Type B pancreatic cell (in vitro differentiated cells): ENCODE measurements around the gene APOBEC3A. TPM values are rescaled to one million over a fixed set of nuclear protein-coding genes. Genes with fewer than 3 reads are reported as not detected.

ENCODE experiments used
- DNase-seq: peaks from one replicate; pipeline ENCODE4 v3.0.0; 2021; ENCODE audit warnings: mixed read lengths; ENCODE audit not compliant: unreplicated experiment; ENCODE audit errors: extremely low spot score
- H3K27ac Mint-ChIP-seq: 2 replicates; pipeline ENCODE4 v1.8.0; 2021; ENCODE audit warnings: mild to moderate bottlenecking, mixed read lengths
- H3K27me3 Mint-ChIP-seq: 2 replicates; pipeline ENCODE4 v1.8.0; 2021; ENCODE audit warnings: mixed read lengths
- H3K36me3 Mint-ChIP-seq: 2 replicates; pipeline ENCODE4 v1.8.0; 2021; ENCODE audit warnings: mixed read lengths
- H3K4me1 Mint-ChIP-seq: one replicate; pipeline ENCODE4 v1.8.0; 2021; ENCODE audit warnings: mixed read lengths; ENCODE audit not compliant: unreplicated experiment
- H3K4me3 Mint-ChIP-seq: 2 replicates; pipeline ENCODE4 v1.8.0; 2021; ENCODE audit warnings: mild to moderate bottlenecking, mixed read lengths
- H3K9me3 Mint-ChIP-seq: 2 replicates; pipeline ENCODE4 v1.8.0; 2021; ENCODE audit warnings: mixed read lengths
- total RNA-seq: library from RNA; stranded (reverse); gene quantifications from 2 replicates; pipeline ENCODE4 v1.2.1, GENCODE V29; 2021; ENCODE audit warnings: low replicate concordance
- TF ChIP-seq, protein P1 (sequence below): fragments of 200-600 bp; sonication (generic); conservative IDR thresholded peaks from 2 replicates; pipeline ENCODE4 v1.5.0; 2021; ENCODE audit warnings: antibody characterized with exemption, mild to moderate bottlenecking

Gene APOBEC3A
- total RNA-seq, 1 donor from 2014 or later = 1.6 TPM

DNA sequence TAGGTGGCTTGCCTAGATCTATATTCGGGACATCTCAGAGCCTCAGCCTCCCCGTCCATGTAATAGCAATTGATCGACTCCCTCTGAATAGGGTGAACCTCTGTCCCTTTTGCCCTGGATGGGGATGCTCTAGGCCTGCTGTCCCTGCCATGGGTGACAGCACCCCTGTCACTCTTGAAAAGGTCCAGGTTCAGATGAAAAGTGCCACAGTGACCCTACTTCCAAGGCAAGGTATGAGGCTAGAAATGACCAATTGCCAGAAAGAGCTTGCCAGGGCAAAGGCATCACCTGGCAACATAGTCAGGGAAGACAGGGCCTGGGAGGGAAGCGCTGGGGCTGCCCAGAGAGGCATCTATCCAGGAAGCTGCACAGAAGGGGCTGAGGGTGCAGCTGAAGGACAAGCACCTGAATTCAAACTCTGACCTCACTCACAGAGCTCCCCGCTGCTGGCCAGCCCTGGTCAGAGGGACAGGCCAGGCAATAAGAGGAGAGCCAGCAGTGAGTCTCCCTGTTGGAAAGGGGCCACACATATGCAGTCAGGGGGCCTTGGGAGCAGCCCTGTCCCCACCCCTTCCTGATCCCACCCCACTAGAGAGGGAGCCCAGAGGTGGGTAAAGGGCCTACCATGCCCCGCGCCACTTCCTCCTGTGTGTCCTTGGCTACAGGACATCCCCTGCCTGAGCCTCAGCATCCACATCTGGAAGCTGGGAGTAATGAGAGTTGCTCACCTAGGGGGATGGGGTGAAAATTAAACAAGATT is 9.0 kb upstream of the APOBEC3A start:
- Mint-ChIP-seq H3K4me1 (peaks cover 23% of the 10 kb centered on the region), H3K27me3 (peaks cover 12% of the 10 kb centered on the region), H3K4me3 (no peak overlapping the region), H3K9me3 (no peaks in the 10 kb centered on the region), H3K36me3 (no peaks in the 10 kb centered on the region), H3K27ac (peak overlapping the region; percentile 68)
- TF ChIP-seq, protein P1, sequence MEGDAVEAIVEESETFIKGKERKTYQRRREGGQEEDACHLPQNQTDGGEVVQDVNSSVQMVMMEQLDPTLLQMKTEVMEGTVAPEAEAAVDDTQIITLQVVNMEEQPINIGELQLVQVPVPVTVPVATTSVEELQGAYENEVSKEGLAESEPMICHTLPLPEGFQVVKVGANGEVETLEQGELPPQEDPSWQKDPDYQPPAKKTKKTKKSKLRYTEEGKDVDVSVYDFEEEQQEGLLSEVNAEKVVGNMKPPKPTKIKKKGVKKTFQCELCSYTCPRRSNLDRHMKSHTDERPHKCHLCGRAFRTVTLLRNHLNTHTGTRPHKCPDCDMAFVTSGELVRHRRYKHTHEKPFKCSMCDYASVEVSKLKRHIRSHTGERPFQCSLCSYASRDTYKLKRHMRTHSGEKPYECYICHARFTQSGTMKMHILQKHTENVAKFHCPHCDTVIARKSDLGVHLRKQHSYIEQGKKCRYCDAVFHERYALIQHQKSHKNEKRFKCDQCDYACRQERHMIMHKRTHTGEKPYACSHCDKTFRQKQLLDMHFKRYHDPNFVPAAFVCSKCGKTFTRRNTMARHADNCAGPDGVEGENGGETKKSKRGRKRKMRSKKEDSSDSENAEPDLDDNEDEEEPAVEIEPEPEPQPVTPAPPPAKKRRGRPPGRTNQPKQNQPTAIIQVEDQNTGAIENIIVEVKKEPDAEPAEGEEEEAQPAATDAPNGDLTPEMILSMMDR = no peak
- DNase-seq = no peak

DNA sequence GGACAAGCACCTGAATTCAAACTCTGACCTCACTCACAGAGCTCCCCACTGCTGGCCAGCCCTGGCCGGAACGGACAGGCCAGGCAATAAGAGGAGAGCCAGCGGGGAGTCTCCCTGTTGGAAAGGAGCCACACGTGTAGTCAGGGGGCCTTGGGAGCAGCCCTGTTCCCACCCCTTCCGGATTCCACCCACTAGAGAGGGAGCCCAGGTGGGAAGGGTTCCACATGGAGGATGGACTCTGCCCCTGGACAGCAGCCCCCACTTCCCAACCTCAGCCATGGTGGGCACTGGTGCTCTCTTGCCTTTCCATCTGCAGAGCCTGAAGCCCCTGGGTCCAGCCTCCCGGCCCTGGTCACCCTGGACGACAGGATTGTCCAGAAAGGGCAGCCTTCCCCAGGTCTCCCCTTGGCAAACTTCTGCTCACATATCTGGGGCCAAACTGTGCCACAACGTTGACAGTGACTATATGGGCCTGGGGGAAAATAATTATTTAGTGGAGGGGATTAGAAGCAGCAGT is 7.5 kb upstream of the APOBEC3A start:
- H3K36me3 Mint-ChIP-seq = no peaks in the 10 kb centered on the region
- H3K4me1 Mint-ChIP-seq = peaks cover 20% of the 10 kb centered on the region
- TF ChIP-seq, protein P1 = no peak

DNA sequence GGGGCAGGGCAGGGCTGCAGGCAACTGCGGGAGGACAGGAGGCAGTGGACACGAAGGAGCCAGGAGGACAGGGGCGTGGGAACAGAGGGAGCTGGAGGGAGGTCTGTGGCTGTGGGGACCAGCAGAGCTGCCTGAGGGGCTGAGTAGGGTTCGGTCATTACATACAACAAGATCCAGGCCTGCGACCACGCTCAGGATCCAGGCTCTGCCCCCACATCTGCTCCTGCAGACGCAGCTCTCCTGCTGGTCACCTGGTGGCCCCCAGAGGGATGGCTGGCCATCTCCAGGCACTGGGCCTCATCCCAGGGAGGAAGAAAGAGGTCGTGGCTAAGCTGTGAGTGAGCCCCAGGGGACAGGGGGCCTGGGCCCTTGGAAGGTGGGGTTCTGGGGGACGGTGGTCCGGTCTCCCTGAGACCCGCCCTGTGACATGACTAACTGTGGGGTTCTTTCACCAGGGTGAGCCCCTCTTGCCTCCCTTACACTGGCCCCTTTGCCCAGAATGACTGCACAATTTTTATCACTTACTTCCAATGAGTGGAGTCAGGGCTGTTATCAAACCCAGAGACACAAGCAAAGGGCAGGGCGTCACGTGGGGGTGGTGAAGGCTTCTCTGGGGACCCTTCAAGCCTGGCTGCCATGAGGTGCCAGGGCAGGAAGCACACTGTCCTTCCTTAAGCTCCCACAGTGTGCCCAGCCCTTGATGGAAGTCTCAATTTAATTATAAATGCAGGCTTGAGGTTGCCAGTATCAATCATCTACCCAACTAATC is 6.7 kb upstream of the APOBEC3A start:
- Mint-ChIP-seq H3K4me1 (peaks cover 17% of the 10 kb centered on the region), H3K27ac (no peak overlapping the region), H3K9me3 (no peaks in the 10 kb centered on the region), H3K4me3 (no peak overlapping the region), H3K36me3 (no peaks in the 10 kb centered on the region), H3K27me3 (peaks cover 9% of the 10 kb centered on the region)
- TF ChIP-seq, protein P1 = no peak
- no peak for DNase-seq

More for the DNA sequence above, 7.5 kb upstream of the APOBEC3A start:
- Mint-ChIP-seq H3K4me3 (no peak overlapping the region), H3K27ac (peak overlapping the region; percentile 29), H3K9me3 (no peaks in the 10 kb centered on the region), H3K27me3 (peaks cover 9% of the 10 kb centered on the region)
- DNase-seq = no peak

DNA sequence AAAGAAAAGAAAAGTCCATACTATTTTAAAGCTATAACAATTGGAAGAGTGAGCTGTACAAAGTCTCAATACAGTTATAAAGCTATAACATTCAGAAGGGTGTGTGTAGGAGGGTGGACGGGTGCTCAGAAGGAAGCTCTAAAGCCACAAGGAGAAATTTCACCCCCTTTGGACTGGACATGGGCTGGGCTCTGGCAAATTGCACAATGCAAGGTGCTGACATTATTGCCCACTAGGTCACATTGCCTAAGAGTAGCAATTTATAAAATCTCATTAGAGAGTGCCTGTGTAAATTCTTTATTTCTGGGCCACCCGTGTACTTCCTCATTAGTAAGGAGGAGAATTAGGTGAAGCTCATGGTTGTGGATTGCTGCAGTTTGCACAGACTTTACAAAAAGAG is 5.7 kb upstream of the APOBEC3A start:
- TF ChIP-seq, protein P1 = no peak
- H3K4me3 Mint-ChIP-seq = no peak overlapping the region
- H3K9me3 Mint-ChIP-seq = no peaks in the 10 kb centered on the region
- H3K36me3 Mint-ChIP-seq = no peaks in the 10 kb centered on the region
- H3K27me3 Mint-ChIP-seq = peaks cover 7% of the 10 kb centered on the region
- H3K27ac Mint-ChIP-seq = peak overlapping the region; percentile 59
- peaks cover 9% of the 10 kb centered on the region for H3K4me1 Mint-ChIP-seq
- no peak for DNase-seq

DNA sequence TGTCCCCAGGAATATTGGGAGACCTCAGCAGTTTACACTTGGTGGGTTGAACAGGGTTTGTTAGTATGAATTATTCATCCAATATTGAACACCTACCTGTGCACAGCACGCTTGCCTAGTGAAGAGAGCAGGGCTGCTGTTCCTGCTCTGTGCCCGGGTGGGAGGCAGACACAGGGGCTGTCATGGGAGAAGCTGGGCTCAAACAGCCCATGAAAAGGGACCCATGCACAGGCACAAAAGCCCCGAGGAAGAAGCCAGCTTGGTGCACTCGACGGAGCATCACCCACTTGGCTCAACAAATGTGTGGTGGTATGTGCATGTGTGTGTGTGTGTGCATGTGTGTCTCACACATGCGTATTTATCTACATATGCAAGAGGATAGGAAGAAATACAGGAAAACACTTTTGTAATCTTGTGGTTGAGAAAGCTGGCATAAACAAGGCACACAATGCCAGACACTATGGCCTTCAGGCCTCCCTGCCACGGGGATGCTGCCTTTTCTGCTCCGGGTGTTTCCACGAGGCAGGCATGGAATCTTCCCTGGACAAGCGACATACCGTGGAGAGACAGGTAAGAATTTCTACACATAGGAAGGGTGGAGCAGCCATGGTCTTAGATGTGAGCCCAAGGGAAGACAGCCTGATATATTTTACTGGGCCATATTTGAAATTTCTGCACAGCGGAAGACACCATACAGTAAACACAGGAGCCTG is 5.0 kb upstream of the APOBEC3A start:
- Mint-ChIP-seq H3K27me3 (peaks cover 8% of the 10 kb centered on the region), H3K9me3 (no peaks in the 10 kb centered on the region), H3K4me3 (no peak overlapping the region), H3K36me3 (no peaks in the 10 kb centered on the region), H3K27ac (peak overlapping the region; percentile 59), H3K4me1 (peaks cover 3% of the 10 kb centered on the region)
- DNase-seq = no peak
- TF ChIP-seq, protein P1 = no peak
